ENCODE data around the gene HYOU1.
"Not testable (repeated sequence)": the region's sequence is repeated elsewhere in the genome, so short reads cannot be mapped to it uniquely, and the experiment has no call there.

The HYOU1 gene

GRCh38 chr11:119078675-119079420 is 21.8 kb upstream of the HYOU1 start:
- no peak overlapping the region for H3K27ac ChIP-seq
- TF ChIP-seq CTCF (conservative IDR thresholded peaks at IDR 0.05), result no peak

GRCh38 chr11:119077839-119078238 is 20.8 kb upstream of the HYOU1 start:
- no peak for TF ChIP-seq CTCF (conservative IDR thresholded peaks at IDR 0.05)
- H3K27ac ChIP-seq, result no peak overlapping the region

GRCh38 chr11:119067371-119068222 is 10.6 kb upstream of the HYOU1 start, which contains the start of gene VPS11:
Gene VPS11, plus strand, starts transcription at chr11:119067818. Its CDS starts 6 bp downstream, at chr11:119067824.
- H3K27ac ChIP-seq, result peak within 1 kb of the TSS; percentile 86
- TF ChIP-seq CTCF (conservative IDR thresholded peaks at IDR 0.05), result no peak

- TF ChIP-seq CTCF (conservative IDR thresholded peaks at IDR 0.05), result peak; percentile 64
- no peak overlapping the region for H3K27ac ChIP-seq
Observed at GRCh38 chr11:119065369-119065768, 8.4 kb upstream of the HYOU1 start.

GRCh38 chr11:119062779-119063178 is 5.8 kb upstream of the HYOU1 start:
- no peak overlapping the region for H3K27ac ChIP-seq
- TF ChIP-seq CTCF (conservative IDR thresholded peaks at IDR 0.05), result no peak

- no peak overlapping the region for H3K27ac ChIP-seq
- TF ChIP-seq CTCF (conservative IDR thresholded peaks at IDR 0.05), result no peak
Observed at GRCh38 chr11:119061256-119061655, 4.3 kb upstream of the HYOU1 start.

- H3K27ac ChIP-seq, result not testable (repeated sequence)
Observed at GRCh38 chr11:119059128-119059527, 2.1 kb upstream of the HYOU1 start.

Measured in VCaP (cell line).